Adrenal gland (tissue), 5 donors: Measurements from ENCODE around the gene UPK1B.

ENCODE experiments used
- CTCF ChIP-seq, 6 experiments: fragments of 450-650 bp in 4 of 6; fragments of 200-600 bp in 2 of 6; sonication (generic) in 1 of 6; IDR thresholded peaks; 1 replicate in 5 of 6; 2 replicates in 1 of 6; pipeline versions ENCODE4 v1.5.1 to v1.8.0; 2016 to 2021; ENCODE audit warnings: antibody characterized with exemption in 6 of 6, mild to moderate bottlenecking in 2 of 6, moderate library complexity in 1 of 6
- POLR2A ChIP-seq, 2 donors: fragments of 450-650 bp; IDR thresholded peaks; one replicate each; pipeline ENCODE4 v1.6.1; 2017; ENCODE audit warnings: antibody characterized with exemption in 2 of 2, mild to moderate bottlenecking in 2 of 2, moderate library complexity in 1 of 2
- donor health status: DM: no; HTN: no; CAD: no.

- TF ChIP-seq POLR2A (IDR thresholded peaks at IDR 0.05) (no peak), CTCF (IDR thresholded peaks at IDR 0.05) (no peak)
Observed at GRCh38 chr3:119235151-119235550, 61.8 kb downstream of the UPK1B start.
